ENCODE data around the gene MICA. TPM values are rescaled to one million over a fixed set of nuclear protein-coding genes. Genes with fewer than 3 reads are reported as not detected.

MICA gene
- total and polyA plus RNA-seq, 10 donors = 7.8 to 27.4 (median 16.1) TPM

GRCh38 chr6:31355583-31355948, 47.8 kb upstream of the MICA start:
- intact Hi-C loops (cut with DNase I; ENCODE audit: low total_unique reads) = no loop called here
- Histone ChIP-seq H3K36me3 (peaks cover 0 to 41% (median 27%) of the 10 kb centered on the region in 6 donors), H3K27ac (peak overlapping the region in 6 of 8 donors; percentile 14 to 98 (median 92))

GRCh38 chr6:31356216-31356945, 47.0 kb upstream of the MICA start:
- peak; percentile 90 for DNase-seq

More at GRCh38 chr6:31355583-31355948, 47.8 kb upstream of the MICA start:
- H3K4me3 ChIP-seq = peak overlapping the region; percentile 61 to 87 (median 70)
- DNase-seq = no peak
- H3K27me3 ChIP-seq (replicated peaks in 1 of 7) = no peaks in the 10 kb centered on the region
- H3K4me1 ChIP-seq = peaks cover 19 to 63% (median 46%) of the 10 kb centered on the region in 6 donors
- 27 to 50% (median 31%) methylated on average over 5 of the region's 5 CpGs for WGBS, 5 donors
- TF ChIP-seq CTCF (IDR thresholded peaks at IDR 0.05 in 8 of 11, conservative IDR thresholded peaks at IDR 0.05 in 3 of 11) = no peak
- TF ChIP-seq POLR2A (IDR thresholded peaks at IDR 0.05) = no peak
- no peak for TF ChIP-seq POLR2AphosphoS5 (IDR thresholded peaks at IDR 0.05)
- H3K9me3 ChIP-seq = no peaks in the 10 kb centered on the region

GRCh38 chr6:31356946-31357466, 46.4 kb upstream of the MICA start, which contains the start of gene HLA-B:
Gene HLA-B, minus strand, starts transcription at chr6:31357179. Its CDS starts 21 bp downstream, at chr6:31357158.
- Histone ChIP-seq H3K27ac (peak within 1 kb of the TSS; percentile 81 to 98 (median 94)), H3K4me1 (peaks cover 19 to 52% (median 38%) of the 10 kb centered on the region in 6 donors), H3K36me3 (peaks cover 0 to 41% (median 27%) of the 10 kb centered on the region in 6 donors), H3K9me3 (no peaks in the 10 kb centered on the region), H3K27me3 (replicated peaks in 1 of 7) (no peaks in the 10 kb centered on the region), H3K4me3 (peak within 1 kb of the TSS; percentile 61 to 87 (median 70))
- TF ChIP-seq POLR2AphosphoS5 (IDR thresholded peaks at IDR 0.05) (peak in 2 of 3 donors; percentile 77 to 99), POLR2A (IDR thresholded peaks at IDR 0.05) (peak in 1 of 3 donors; percentile 95), CTCF (IDR thresholded peaks at IDR 0.05 in 8 of 11, conservative IDR thresholded peaks at IDR 0.05 in 3 of 11) (peak in 1 of 11 experiments; percentile 6)
- peak; percentile 92 for DNase-seq
- 0 to 1% (median 1%) methylated on average over 16 to 39 of the region's 39 CpGs for WGBS, 5 donors
- intact Hi-C loops (cut with DNase I; ENCODE audit: low total_unique reads) = no loop called here

More at GRCh38 chr6:31356216-31356945, 47.0 kb upstream of the MICA start:
- no peaks in the 10 kb centered on the region for H3K9me3 ChIP-seq
- H3K4me1 ChIP-seq = peaks cover 19 to 56% (median 39%) of the 10 kb centered on the region in 6 donors
- no peaks in the 10 kb centered on the region for H3K27me3 ChIP-seq (replicated peaks in 1 of 7)
- 0 to 2% (median 2%) methylated on average over 26 to 79 of the region's 83 CpGs; no CpG with 5 or more reads in 1 of the 5 donors for WGBS, 5 donors
- intact Hi-C loops (cut with DNase I; ENCODE audit: low total_unique reads) = no loop called here
- TF ChIP-seq CTCF (IDR thresholded peaks at IDR 0.05 in 8 of 11, conservative IDR thresholded peaks at IDR 0.05 in 3 of 11) = no peak
- peak in 2 of 3 donors; percentile 16 to 78 for TF ChIP-seq POLR2AphosphoS5 (IDR thresholded peaks at IDR 0.05)
- peaks cover 0 to 41% (median 27%) of the 10 kb centered on the region in 6 donors for H3K36me3 ChIP-seq
- H3K27ac ChIP-seq = peak overlapping the region; percentile 81 to 98 (median 94)
- H3K4me3 ChIP-seq = peak overlapping the region; percentile 61 to 87 (median 70)

GRCh38 chr6:31357886-31358285, 45.5 kb upstream of the MICA start:
- DNase-seq = no peak
- H3K27me3 ChIP-seq (replicated peaks in 1 of 7) = no peaks in the 10 kb centered on the region
- 7 to 17% (median 12%) methylated on average over 6 of the region's 6 CpGs for WGBS, 5 donors
- TF ChIP-seq POLR2A (IDR thresholded peaks at IDR 0.05) (no peak), POLR2AphosphoS5 (IDR thresholded peaks at IDR 0.05) (no peak)
- peaks cover 17 to 43% (median 33%) of the 10 kb centered on the region in 6 donors for H3K4me1 ChIP-seq
- H3K27ac ChIP-seq = peak overlapping the region; percentile 1 to 98 (median 93)
- H3K36me3 ChIP-seq = peaks cover 0 to 32% (median 26%) of the 10 kb centered on the region in 6 donors
- no peaks in the 10 kb centered on the region for H3K9me3 ChIP-seq
- H3K4me3 ChIP-seq = peak overlapping the region in 5 of 8 donors; percentile 21 to 85 (median 73)
- intact Hi-C loops (cut with DNase I; ENCODE audit: low total_unique reads) = no loop called here
